HG03520 (cell line): ENCODE results near the gene RPL38.

ENCODE experiments used
- ATAC-seq: cut with Tn5 transposase; IDR thresholded peaks from one replicate; pipeline ENCODE4 v1.9.1; 2021; ENCODE audit warnings: mild to moderate bottlenecking, moderate library complexity; ENCODE audit not compliant: unreplicated experiment

The RPL38 gene

DNA sequence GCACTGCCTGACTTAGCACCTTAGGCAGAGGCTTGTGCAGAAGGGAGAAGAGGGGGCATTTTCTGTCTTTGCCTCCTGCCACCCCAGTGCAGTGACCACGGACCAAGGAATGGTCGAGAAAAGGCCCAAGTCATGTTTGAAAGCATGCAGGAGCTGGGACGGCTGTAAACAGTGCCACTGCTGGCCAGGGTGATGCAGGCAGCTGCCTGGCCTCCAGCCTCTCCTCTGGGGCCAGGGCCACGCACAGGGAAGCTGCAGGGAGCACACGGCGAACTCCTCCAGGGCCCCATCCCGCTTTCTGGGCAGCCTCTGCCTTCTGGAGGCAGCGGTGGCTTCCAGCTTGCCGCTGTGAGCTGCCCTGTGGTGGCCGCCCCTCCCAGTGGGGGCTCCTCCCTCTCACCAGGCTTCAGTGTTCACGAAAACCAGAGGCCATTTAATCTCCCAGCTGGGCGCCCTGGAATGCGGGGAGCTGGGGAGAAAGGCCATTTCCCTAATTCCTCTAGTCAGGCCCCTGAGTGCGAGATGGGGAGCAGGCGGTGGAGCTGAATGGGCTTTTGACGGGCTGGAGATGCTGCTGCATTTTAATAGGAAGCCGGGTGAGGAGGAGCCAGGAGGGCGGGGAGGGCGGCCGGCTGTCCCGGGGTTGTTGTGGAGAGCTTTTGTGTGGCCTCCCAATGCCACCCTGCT is 41.8 kb downstream of the RPL38 start:
- ATAC-seq, result no peak

DNA sequence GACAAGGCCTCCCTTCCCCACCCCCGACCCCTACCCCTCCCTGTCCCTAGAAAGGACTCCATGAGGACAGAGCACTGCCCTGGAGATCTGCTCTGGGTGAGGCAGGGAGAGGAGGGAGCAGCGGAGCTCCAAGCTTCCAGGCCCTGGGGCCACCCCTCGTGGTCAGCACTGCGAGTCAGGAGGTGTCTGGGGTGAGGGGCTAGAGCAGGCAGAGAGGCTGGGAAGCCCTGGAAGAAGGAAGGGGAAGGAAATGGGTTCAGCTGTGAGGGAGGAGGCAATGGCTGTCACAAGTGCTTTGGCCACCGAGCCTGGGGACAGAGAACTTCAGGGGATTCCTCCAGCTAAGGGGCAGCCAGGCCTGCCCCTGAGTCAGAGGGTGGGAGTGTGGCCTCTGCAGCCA is 42.4 kb downstream of the RPL38 start:
- ATAC-seq, result no peak

DNA sequence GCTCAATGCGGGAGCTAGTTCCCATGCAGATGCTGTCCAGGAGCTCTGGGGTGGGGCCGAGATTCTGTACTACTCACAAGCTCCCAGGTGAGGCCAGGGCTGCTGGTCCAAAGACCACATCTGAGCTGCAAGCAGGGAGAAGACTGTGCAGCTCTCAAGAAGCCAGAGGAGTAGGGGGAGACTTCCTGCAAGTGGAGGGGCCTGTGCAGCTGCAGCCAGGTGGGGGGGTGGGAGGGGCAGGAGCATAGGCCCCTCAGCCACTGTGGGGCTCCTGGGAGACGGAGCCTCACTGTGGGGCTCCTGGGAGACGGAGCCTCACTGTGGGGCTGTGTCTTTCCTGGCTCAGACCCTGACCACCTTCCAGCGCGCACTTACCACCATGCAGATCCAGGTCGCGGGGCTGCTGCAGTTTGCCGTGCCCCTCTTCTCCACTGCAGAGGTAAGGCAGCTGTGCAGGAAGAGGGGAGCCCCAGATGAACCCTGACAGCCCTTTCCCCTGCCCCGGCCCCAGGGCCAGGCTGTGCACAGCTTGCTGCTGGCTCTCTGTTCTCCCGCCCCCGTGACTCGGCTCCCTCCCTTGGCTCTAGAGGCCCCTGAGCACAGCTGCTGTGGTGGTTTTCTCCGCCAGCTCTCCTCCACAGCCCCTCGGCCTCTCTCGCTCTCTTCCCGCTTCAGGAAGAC is 46.3 kb downstream of the RPL38 start:
- no peak for ATAC-seq

DNA sequence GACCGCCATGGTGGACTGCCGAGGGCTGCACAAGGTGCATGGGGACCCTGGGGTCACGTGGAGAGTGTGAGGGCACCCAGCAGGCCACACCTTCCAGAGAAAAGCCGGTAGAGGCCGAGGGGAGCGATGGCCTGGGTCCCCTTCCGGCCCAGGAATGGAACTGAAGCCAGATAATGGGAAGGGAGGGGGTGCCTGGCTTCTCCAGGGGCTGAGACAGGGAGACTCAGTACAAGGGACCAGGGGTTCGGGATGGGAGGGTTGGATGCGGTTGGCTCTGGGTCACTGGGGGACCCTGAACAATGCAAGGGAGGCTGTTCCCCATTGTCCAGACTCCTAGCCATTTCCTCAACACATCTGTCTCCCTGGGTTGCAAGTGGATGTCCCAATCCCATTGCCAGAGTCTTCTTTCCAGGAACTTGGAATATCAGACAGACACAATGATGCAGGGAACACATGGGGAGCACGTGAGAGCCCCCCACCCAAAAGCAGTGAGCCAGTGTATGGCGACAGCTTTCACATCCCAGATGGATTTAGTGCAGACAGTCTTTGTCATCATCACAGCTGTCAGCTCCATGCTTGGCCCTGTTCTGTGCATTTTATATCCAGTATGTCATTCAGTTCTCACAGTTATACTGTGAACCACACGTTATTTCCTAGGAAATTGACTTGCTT is 47.0 kb downstream of the RPL38 start:
- no peak for ATAC-seq

DNA sequence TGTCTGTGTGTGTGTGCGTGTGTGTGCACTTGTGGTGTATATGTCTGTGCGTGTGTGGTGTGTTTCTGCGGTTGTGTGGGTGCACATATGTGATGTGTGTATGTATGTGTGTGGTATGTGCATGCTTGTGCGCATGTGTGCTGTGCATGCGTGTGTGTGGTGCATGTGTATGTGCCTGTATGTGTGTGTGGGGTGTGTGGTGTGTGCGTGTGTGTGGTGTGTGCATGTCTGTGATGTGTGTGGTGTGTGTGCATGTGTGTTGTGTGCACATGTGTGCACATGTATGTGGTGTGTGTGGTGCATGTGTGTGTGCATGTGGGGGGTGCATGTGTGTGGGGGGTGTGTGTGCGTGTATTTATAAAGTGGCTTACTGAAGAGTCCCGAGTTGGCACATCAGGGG is 47.6 kb downstream of the RPL38 start:
- ATAC-seq, result no peak

DNA sequence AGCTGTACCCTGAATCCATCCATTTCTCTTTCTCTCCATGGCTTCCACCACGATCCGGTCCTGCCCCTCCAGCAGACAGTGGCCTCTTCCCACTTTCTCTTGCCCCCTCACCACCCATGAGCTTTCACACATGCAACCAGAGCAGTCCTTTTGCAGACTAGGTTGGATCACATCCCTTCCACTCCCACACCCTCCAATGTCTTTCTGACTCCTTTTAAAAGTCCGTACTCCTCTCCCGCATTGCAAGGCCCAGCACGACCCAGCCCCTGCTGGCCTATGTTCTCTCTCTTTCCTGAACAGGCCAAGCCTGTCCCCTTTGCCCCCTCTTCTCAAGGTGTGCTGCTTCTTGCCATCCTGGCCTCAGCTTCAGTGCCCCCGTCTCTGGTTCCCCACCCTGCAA is 48.1 kb downstream of the RPL38 start:
- no peak for ATAC-seq

DNA sequence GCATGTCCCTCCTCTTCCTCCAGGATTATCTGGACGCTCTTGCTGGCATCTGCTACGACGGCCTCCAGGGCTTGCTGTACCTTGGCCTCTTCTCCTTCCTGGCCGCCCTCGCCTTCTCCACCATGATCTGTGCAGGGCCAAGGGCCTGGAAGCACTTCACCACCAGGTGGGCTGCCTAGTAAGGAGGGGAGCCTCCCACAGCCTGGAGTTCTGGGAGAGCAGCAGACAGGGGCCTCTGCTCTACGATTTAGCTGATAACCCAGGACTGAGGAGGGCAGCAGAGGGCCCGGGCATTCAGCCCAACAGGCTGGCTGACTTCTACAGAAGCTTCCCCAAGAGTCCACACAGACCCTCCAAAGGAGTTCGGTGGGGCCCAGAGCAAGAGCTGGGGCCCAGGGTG is 48.7 kb downstream of the RPL38 start:
- no peak for ATAC-seq

DNA sequence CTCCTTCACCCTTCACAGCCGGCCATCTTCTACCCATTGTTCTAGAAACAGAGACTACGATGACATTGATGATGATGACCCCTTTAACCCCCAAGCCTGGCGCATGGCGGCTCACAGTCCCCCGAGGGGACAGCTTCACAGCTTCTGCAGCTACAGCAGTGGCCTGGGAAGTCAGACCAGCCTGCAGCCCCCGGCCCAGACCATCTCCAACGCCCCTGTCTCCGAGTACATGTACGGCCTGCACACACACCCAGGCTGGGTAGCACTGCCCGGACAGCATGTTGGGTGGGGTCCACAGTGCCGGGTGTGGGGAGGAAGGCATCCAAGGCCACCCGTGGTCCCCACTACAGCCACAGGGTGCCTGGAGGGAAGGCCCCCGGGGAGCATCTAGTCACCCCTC is 49.6 kb downstream of the RPL38 start:
- ATAC-seq, result no peak

DNA sequence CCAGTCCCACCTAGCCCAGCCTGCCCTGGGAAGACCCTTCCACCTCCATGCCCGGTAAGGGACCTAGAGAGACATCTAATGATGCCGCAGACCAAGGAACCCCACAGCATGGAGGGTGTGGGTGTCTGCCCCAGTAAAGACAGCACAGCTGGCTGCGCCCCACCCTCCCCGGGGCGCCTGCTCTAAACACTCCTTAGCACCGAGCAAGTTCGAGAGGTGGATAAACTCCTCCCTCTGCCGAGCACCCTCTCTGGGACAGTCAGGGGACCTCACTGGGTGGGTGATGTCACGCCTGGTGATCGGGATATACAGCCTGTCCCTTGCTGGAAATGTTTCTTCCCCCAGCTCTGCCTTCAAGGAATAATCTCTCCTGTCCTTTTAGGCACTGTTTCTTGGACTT is 53.8 kb downstream of the RPL38 start:
- ATAC-seq, result no peak

DNA sequence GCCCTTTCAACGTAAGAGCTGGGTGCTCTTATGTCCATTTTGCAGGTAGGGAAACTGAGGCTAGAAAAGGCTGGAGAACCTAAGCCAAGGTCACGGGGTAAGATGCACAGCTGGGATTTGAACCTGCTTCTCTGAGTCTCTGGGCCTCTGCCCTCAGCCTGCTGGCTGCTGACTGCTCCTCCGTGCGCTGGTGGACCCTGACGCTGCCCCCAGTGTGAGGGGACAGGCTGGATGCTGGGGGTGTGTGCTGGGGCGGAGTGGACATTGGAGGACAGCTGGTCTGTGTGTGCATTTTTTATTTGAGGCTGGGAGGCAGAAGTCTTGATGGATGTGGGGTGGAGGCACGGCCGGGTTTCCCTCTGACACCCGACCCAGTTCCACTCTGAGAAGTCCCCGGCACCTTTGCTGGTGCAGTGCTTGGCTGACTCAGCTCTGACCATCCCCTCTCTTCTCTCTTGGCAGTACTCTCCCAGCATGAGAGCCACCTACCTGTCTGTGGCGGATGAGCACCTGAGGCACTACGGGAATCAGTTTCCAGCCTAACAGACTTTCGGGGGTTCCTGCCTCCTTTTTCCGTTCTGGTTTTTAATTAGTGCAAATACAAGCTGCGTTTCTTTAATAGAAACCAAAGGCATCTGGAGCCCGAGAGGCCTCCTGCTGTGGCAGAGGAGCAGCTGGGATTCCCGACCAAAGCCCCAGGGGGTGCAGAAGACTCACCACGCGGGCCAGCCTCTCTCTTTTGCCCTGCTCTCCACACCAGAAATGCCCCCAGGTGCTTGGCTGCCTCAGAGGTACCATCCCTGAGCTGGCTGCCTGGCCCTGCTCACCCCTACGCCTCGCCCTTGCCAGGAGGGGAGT is 56.4 kb downstream of the RPL38 start:
- ATAC-seq, result no peak
